ENCODE data around the gene KISS1R.

KISS1R gene

GRCh38 chr19:918152-918437 lies 962 bp downstream of the KISS1R start:
- 0 out of 2 replicates have a peak, but pooled peaks cover 3% of the 10 kb centered on the region for H3K4me1 ChIP-seq (ENCODE audit: control insufficient read depth, insufficient read depth, low read length)
- no peaks in the 10 kb centered on the region for H3K36me3 ChIP-seq (ENCODE audit: control insufficient read depth, insufficient read depth, low read length)
- peaks cover 57% of the 10 kb centered on the region for H3K27me3 ChIP-seq (ENCODE audit: control insufficient read depth, insufficient read depth, low read length)
- H3K4me3 ChIP-seq (ENCODE audit: low read depth, low read length): peak overlapping the region; percentile 75
- H3K9me3 ChIP-seq (ENCODE audit: control insufficient read depth, insufficient read depth, low read length): no peaks in the 10 kb centered on the region
- no peak overlapping the region for H3K27ac ChIP-seq (ENCODE audit: low read depth, low read length)
- H3K9ac ChIP-seq (ENCODE audit: low read depth, low read length): no peak overlapping the region

- H3K9me3 ChIP-seq (ENCODE audit: control insufficient read depth, insufficient read depth, low read length): no peaks in the 10 kb centered on the region
- H3K9ac ChIP-seq (ENCODE audit: low read depth, low read length): no peak overlapping the region
- no peak overlapping the region for H3K27ac ChIP-seq (ENCODE audit: low read depth, low read length)
- no peaks in the 10 kb centered on the region for H3K36me3 ChIP-seq (ENCODE audit: control insufficient read depth, insufficient read depth, low read length)
- H3K27me3 ChIP-seq (ENCODE audit: control insufficient read depth, insufficient read depth, low read length): peaks cover 55% of the 10 kb centered on the region
- 0 out of 2 replicates have a peak, but pooled peaks cover 3% of the 10 kb centered on the region for H3K4me1 ChIP-seq (ENCODE audit: control insufficient read depth, insufficient read depth, low read length)
- H3K4me3 ChIP-seq (ENCODE audit: low read depth, low read length): peak overlapping the region; percentile 75; the same call in 1 of the 2 replicates
Observed at GRCh38 chr19:918481-919198, 1.5 kb downstream of the KISS1R start.

GRCh38 chr19:919199-920050 lies 2.3 kb downstream of the KISS1R start:
- peaks cover 54% of the 10 kb centered on the region for H3K27me3 ChIP-seq (ENCODE audit: control insufficient read depth, insufficient read depth, low read length)

GRCh38 chr19:920051-920864 lies 3.1 kb downstream of the KISS1R start:
- Histone ChIP-seq H3K9ac (ENCODE audit: low read depth, low read length) (no peak overlapping the region), H3K4me1 (ENCODE audit: control insufficient read depth, insufficient read depth, low read length) (0 out of 2 replicates have a peak, but pooled peaks cover 3% of the 10 kb centered on the region), H3K36me3 (ENCODE audit: control insufficient read depth, insufficient read depth, low read length) (no peaks in the 10 kb centered on the region), H3K27ac (ENCODE audit: low read depth, low read length) (no peak overlapping the region), H3K9me3 (ENCODE audit: control insufficient read depth, insufficient read depth, low read length) (no peaks in the 10 kb centered on the region), H3K27me3 (ENCODE audit: control insufficient read depth, insufficient read depth, low read length) (peaks cover 49% of the 10 kb centered on the region), H3K4me3 (ENCODE audit: low read depth, low read length) (peak overlapping the region; percentile 54; the same call in 1 of the 2 replicates)

More at GRCh38 chr19:919199-920050, 2.3 kb downstream of the KISS1R start:
- no peaks in the 10 kb centered on the region for H3K36me3 ChIP-seq (ENCODE audit: control insufficient read depth, insufficient read depth, low read length)
- H3K4me1 ChIP-seq (ENCODE audit: control insufficient read depth, insufficient read depth, low read length): 0 out of 2 replicates have a peak, but pooled peaks cover 3% of the 10 kb centered on the region
- peak overlapping the region; percentile 54 for H3K4me3 ChIP-seq (ENCODE audit: low read depth, low read length)
- H3K9me3 ChIP-seq (ENCODE audit: control insufficient read depth, insufficient read depth, low read length): no peaks in the 10 kb centered on the region
- H3K9ac ChIP-seq (ENCODE audit: low read depth, low read length): no peak overlapping the region
- H3K27ac ChIP-seq (ENCODE audit: low read depth, low read length): no peak overlapping the region

GRCh38 chr19:924553-925086 lies 7.5 kb downstream of the KISS1R start:
- peak overlapping the region; percentile 45; the same call in 1 of the 2 replicates for H3K9ac ChIP-seq (ENCODE audit: low read depth, low read length)
- H3K9me3 ChIP-seq (ENCODE audit: control insufficient read depth, insufficient read depth, low read length): no peaks in the 10 kb centered on the region
- H3K27me3 ChIP-seq (ENCODE audit: control insufficient read depth, insufficient read depth, low read length): peaks cover 19% of the 10 kb centered on the region
- 0 out of 2 replicates have a peak, but pooled peaks cover 5% of the 10 kb centered on the region for H3K36me3 ChIP-seq (ENCODE audit: control insufficient read depth, insufficient read depth, low read length)
- H3K4me1 ChIP-seq (ENCODE audit: control insufficient read depth, insufficient read depth, low read length): no peaks in the 10 kb centered on the region
- no peak overlapping the region for H3K27ac ChIP-seq (ENCODE audit: low read depth, low read length)
- peak overlapping the region; percentile 87 for H3K4me3 ChIP-seq (ENCODE audit: low read depth, low read length)

GRCh38 chr19:925087-925525 lies 8.0 kb downstream of the KISS1R start:
- Histone ChIP-seq H3K9me3 (ENCODE audit: control insufficient read depth, insufficient read depth, low read length) (no peaks in the 10 kb centered on the region), H3K4me3 (ENCODE audit: low read depth, low read length) (peak overlapping the region; percentile 87), H3K4me1 (ENCODE audit: control insufficient read depth, insufficient read depth, low read length) (no peaks in the 10 kb centered on the region), H3K27ac (ENCODE audit: low read depth, low read length) (peak overlapping the region; percentile 89), H3K27me3 (ENCODE audit: control insufficient read depth, insufficient read depth, low read length) (peaks cover 14% of the 10 kb centered on the region), H3K36me3 (ENCODE audit: control insufficient read depth, insufficient read depth, low read length) (peaks cover 10% of the 10 kb centered on the region), H3K9ac (ENCODE audit: low read depth, low read length) (peak overlapping the region; percentile 45; the same call in 1 of the 2 replicates)

GRCh38 chr19:925526-926322 lies 8.6 kb downstream of the KISS1R start, which contains the start of gene ARID3A:
Gene ARID3A, plus strand, starts transcription at chr19:926035. Its CDS starts 3,494 bp downstream, at chr19:929529.
- Histone ChIP-seq H3K4me1 (ENCODE audit: control insufficient read depth, insufficient read depth, low read length) (no peaks in the 10 kb centered on the region), H3K36me3 (ENCODE audit: control insufficient read depth, insufficient read depth, low read length) (peaks cover 12% of the 10 kb centered on the region), H3K27ac (ENCODE audit: low read depth, low read length) (peak within 1 kb of the TSS; percentile 89), H3K27me3 (ENCODE audit: control insufficient read depth, insufficient read depth, low read length) (peaks cover 8% of the 10 kb centered on the region), H3K4me3 (ENCODE audit: low read depth, low read length) (peak within 1 kb of the TSS; percentile 87), H3K9ac (ENCODE audit: low read depth, low read length) (peak within 1 kb of the TSS; percentile 45; the same call in 1 of the 2 replicates), H3K9me3 (ENCODE audit: control insufficient read depth, insufficient read depth, low read length) (no peaks in the 10 kb centered on the region)

GRCh38 chr19:926323-926588 lies 9.1 kb downstream of the KISS1R start:
- peak overlapping the region; percentile 79 for H3K27ac ChIP-seq (ENCODE audit: low read depth, low read length)
- H3K4me1 ChIP-seq (ENCODE audit: control insufficient read depth, insufficient read depth, low read length): no peaks in the 10 kb centered on the region

GRCh38 chr19:926589-927350 lies 9.6 kb downstream of the KISS1R start:
- Histone ChIP-seq H3K4me3 (ENCODE audit: low read depth, low read length) (peak overlapping the region; percentile 87), H3K9ac (ENCODE audit: low read depth, low read length) (no peak overlapping the region), H3K36me3 (ENCODE audit: control insufficient read depth, insufficient read depth, low read length) (peaks cover 16% of the 10 kb centered on the region), H3K27ac (ENCODE audit: low read depth, low read length) (peak overlapping the region; percentile 79), H3K27me3 (ENCODE audit: control insufficient read depth, insufficient read depth, low read length) (no peaks in the 10 kb centered on the region), H3K9me3 (ENCODE audit: control insufficient read depth, insufficient read depth, low read length) (no peaks in the 10 kb centered on the region), H3K4me1 (ENCODE audit: control insufficient read depth, insufficient read depth, low read length) (no peaks in the 10 kb centered on the region)

More at GRCh38 chr19:926323-926588, 9.1 kb downstream of the KISS1R start:
- peak overlapping the region; percentile 87 for H3K4me3 ChIP-seq (ENCODE audit: low read depth, low read length)
- H3K9me3 ChIP-seq (ENCODE audit: control insufficient read depth, insufficient read depth, low read length): no peaks in the 10 kb centered on the region
- peaks cover 3% of the 10 kb centered on the region for H3K27me3 ChIP-seq (ENCODE audit: control insufficient read depth, insufficient read depth, low read length)
- peaks cover 16% of the 10 kb centered on the region for H3K36me3 ChIP-seq (ENCODE audit: control insufficient read depth, insufficient read depth, low read length)
- H3K9ac ChIP-seq (ENCODE audit: low read depth, low read length): no peak overlapping the region

All from HUES48 (cell line).